SK-N-SH treated with all-trans-retinoic acid at 6 μM for 48 hours (cell line): ENCODE data around the gene ZBTB46.

Experiments used
- ATAC-seq: fragments of 200-7000 bp; cut with Tn5 transposase; 3 replicates; pipeline ENCODE4 v1.9.1; 2020; ENCODE audit warnings: mild to moderate bottlenecking, moderate library complexity
- ARNTL ChIP-seq: fragments of 450-650 bp; formaldehyde crosslinking; IDR thresholded peaks from 2 replicates; pipeline ENCODE4 v1.5.0; 2020; ENCODE audit warnings: low read depth, mild to moderate bottlenecking, moderate library complexity, borderline replicate concordance
- BACH2 ChIP-seq: fragments of 250-450 bp; sonication (Bioruptor Pico); IDR thresholded peaks from 2 replicates; pipeline ENCODE4 v1.9.0; 2021; ENCODE audit warnings: mild to moderate bottlenecking, borderline replicate concordance
- CSDC2 ChIP-seq: fragments of 250-450 bp; sonication (Bioruptor Pico); IDR thresholded peaks from 2 replicates; pipeline ENCODE4 v1.5.0; 2020; ENCODE audit warnings: mild to moderate bottlenecking, moderate library complexity
- ESRRG ChIP-seq: fragments of 250-450 bp; sonication (Bioruptor Pico); IDR thresholded peaks from 2 replicates; pipeline ENCODE4 v1.6.1; 2021; ENCODE audit warnings: mild to moderate bottlenecking
- GLIS3 ChIP-seq: fragments of 250-450 bp; sonication (Bioruptor Pico); IDR thresholded peaks from 2 replicates; pipeline ENCODE4 v1.5.0; 2020; ENCODE audit warnings: mild to moderate bottlenecking, moderate library complexity
- ISL1 ChIP-seq: fragments of 250-450 bp; sonication (Bioruptor Pico); IDR thresholded peaks from 2 replicates; pipeline ENCODE4 v2.1.2; 2022; ENCODE audit warnings: mild to moderate bottlenecking, moderate library complexity
- OSR1 ChIP-seq: fragments of 250-450 bp; sonication (Bioruptor Pico); IDR thresholded peaks from 2 replicates; pipeline ENCODE4 v1.8.0; 2022; ENCODE audit warnings: moderate library complexity, mild to moderate bottlenecking, inconsistent platforms
- PPARA ChIP-seq: fragments of 250-450 bp; sonication (Bioruptor Pico); IDR thresholded peaks from 2 replicates; pipeline ENCODE4 v1.5.0; 2020; ENCODE audit warnings: mild to moderate bottlenecking, borderline replicate concordance
- RARB ChIP-seq: fragments of 250-450 bp; sonication (Bioruptor Pico); IDR thresholded peaks from 2 replicates; pipeline ENCODE4 v1.8.0; 2021; ENCODE audit warnings: mild to moderate bottlenecking, moderate library complexity
- SNAI2 ChIP-seq: fragments of 250-450 bp; sonication (Bioruptor Pico); IDR thresholded peaks from 2 replicates; pipeline ENCODE4 v1.5.0; 2020; ENCODE audit warnings: mild to moderate bottlenecking, moderate library complexity
- TCF4 ChIP-seq: fragments of 250-450 bp; sonication (Bioruptor Pico); IDR thresholded peaks from 2 replicates; pipeline ENCODE4 v1.8.0; 2021; ENCODE audit warnings: mild to moderate bottlenecking, moderate library complexity, borderline replicate concordance
- TOX ChIP-seq: fragments of 250-450 bp; sonication (Bioruptor Pico); IDR thresholded peaks from 2 replicates; pipeline ENCODE4 v1.8.0; 2021; ENCODE audit warnings: mild to moderate bottlenecking, moderate library complexity, borderline replicate concordance
- ZFP3 ChIP-seq: fragments of 250-450 bp; sonication (Bioruptor Pico); IDR thresholded peaks from 2 replicates; pipeline ENCODE4 v1.5.0; 2020; ENCODE audit warnings: mild to moderate bottlenecking, moderate library complexity
- ZFP30 ChIP-seq: fragments of 450-650 bp; formaldehyde crosslinking; IDR thresholded peaks from 2 replicates; pipeline ENCODE4 v1.5.0; 2022; ENCODE audit warnings: mild to moderate bottlenecking, moderate library complexity
- ZNF565 ChIP-seq: fragments of 450-650 bp; formaldehyde crosslinking; conservative IDR thresholded peaks from 2 replicates; pipeline ENCODE4 v1.5.0; 2020; ENCODE audit warnings: low read depth, mild to moderate bottlenecking, moderate library complexity
- ZNF70 ChIP-seq: fragments of 450-650 bp; formaldehyde crosslinking; IDR thresholded peaks from 2 replicates; pipeline ENCODE4 v1.5.0; 2020; ENCODE audit warnings: mild to moderate bottlenecking, moderate library complexity
- ZNF8 ChIP-seq: fragments of 450-650 bp; formaldehyde crosslinking; IDR thresholded peaks from 2 replicates; pipeline ENCODE4 v1.5.0; 2020; ENCODE audit warnings: mild to moderate bottlenecking, moderate library complexity
- TF ChIP-seq, protein P1 (sequence below): fragments of 250-450 bp; sonication (Bioruptor Pico); IDR thresholded peaks from 2 replicates; pipeline ENCODE4 v1.8.0; 2021; ENCODE audit warnings: low read depth, mild to moderate bottlenecking, moderate library complexity, borderline replicate concordance
- TF ChIP-seq, protein P2 (sequence below): fragments of 250-450 bp; sonication (Bioruptor Pico); IDR thresholded peaks from 2 replicates; pipeline ENCODE4 v1.5.0; 2020; ENCODE audit warnings: mild to moderate bottlenecking, moderate library complexity
- TF ChIP-seq, protein P3 (sequence below): fragments of 250-450 bp; sonication (Bioruptor Pico); IDR thresholded peaks from 2 replicates; pipeline ENCODE4 v1.5.1; 2021; ENCODE audit warnings: mild to moderate bottlenecking, moderate library complexity
- TF ChIP-seq, protein P4 (sequence below): fragments of 250-450 bp; sonication (Bioruptor Pico); IDR thresholded peaks from 2 replicates; pipeline ENCODE4 v1.5.1; 2020; ENCODE audit warnings: low read depth, mild to moderate bottlenecking, moderate library complexity

Gene ZBTB46

DNA sequence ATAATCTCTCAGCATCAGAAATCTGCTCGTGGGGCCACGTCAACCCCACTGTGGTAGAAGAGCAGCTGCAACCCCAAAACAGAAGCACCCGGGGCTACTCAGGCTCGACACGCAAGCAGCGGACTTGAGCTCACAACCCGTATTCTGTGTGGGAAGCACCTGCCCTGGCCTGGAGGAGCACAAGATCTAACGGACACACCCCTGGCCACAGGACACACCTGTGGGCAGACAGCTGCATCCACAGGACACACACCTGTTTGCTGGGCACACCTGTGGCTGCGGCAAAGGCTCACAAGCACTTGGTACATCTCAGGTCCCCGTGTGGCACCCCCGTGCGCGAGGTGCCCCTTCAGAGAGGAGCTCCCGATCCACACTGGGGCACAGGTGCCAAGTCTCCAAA, 36.5 kb downstream of the ZBTB46 start:
- ATAC-seq: no peak
- TF ChIP-seq TOX (no peak), OSR1 (CRISPR knock-in tag) (no peak), ZNF70 (no peak), RARB (CRISPR knock-in tag) (no peak), ZNF8 (no peak), ZFP3 (CRISPR knock-in tag) (no peak), SNAI2 (CRISPR knock-in tag) (no peak), ISL1 (CRISPR knock-in tag) (no peak), PPARA (no peak), TCF4 (CRISPR knock-in tag) (no peak), BACH2 (CRISPR knock-in tag) (no peak), ZFP30 (CRISPR knock-in tag) (no peak)
- TF ChIP-seq, protein P1, sequence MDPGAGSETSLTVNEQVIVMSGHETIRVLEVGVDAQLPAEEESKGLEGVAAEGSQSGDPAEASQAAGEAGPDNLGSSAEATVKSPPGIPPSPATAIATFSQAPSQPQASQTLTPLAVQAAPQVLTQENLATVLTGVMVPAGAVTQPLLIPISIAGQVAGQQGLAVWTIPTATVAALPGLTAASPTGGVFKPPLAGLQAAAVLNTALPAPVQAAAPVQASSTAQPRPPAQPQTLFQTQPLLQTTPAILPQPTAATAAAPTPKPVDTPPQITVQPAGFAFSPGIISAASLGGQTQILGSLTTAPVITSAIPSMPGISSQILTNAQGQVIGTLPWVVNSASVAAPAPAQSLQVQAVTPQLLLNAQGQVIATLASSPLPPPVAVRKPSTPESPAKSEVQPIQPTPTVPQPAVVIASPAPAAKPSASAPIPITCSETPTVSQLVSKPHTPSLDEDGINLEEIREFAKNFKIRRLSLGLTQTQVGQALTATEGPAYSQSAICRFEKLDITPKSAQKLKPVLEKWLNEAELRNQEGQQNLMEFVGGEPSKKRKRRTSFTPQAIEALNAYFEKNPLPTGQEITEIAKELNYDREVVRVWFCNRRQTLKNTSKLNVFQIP: no peak
- TF ChIP-seq, protein P2, sequence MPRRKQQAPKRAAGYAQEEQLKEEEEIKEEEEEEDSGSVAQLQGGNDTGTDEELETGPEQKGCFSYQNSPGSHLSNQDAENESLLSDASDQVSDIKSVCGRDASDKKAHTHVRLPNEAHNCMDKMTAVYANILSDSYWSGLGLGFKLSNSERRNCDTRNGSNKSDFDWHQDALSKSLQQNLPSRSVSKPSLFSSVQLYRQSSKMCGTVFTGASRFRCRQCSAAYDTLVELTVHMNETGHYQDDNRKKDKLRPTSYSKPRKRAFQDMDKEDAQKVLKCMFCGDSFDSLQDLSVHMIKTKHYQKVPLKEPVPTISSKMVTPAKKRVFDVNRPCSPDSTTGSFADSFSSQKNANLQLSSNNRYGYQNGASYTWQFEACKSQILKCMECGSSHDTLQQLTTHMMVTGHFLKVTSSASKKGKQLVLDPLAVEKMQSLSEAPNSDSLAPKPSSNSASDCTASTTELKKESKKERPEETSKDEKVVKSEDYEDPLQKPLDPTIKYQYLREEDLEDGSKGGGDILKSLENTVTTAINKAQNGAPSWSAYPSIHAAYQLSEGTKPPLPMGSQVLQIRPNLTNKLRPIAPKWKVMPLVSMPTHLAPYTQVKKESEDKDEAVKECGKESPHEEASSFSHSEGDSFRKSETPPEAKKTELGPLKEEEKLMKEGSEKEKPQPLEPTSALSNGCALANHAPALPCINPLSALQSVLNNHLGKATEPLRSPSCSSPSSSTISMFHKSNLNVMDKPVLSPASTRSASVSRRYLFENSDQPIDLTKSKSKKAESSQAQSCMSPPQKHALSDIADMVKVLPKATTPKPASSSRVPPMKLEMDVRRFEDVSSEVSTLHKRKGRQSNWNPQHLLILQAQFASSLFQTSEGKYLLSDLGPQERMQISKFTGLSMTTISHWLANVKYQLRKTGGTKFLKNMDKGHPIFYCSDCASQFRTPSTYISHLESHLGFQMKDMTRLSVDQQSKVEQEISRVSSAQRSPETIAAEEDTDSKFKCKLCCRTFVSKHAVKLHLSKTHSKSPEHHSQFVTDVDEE (CRISPR knock-in tag): no peak

DNA sequence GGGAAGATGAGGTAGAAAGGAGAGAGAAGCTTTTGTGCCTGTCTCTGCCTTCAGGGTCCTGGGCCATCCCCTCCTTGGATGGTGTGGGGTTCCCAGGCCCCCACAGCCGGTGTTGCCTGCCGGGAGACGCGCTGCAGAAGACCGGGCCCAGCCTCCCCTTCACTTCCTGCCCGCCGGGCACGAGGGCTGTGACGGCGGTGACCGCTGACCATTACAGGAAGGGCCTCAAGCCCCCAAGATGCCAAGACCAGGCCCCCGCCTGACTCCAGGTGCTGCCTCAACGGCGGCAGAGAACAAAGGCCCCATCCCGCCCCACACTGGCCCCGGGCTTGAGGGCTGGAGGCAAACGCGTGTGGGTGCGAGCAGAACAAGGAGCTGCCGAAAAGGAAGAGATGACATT, 38.2 kb downstream of the ZBTB46 start:
- ATAC-seq: no peak
- TF ChIP-seq, protein P2 (CRISPR knock-in tag): no peak
- TF ChIP-seq TCF4 (CRISPR knock-in tag) (no peak), SNAI2 (CRISPR knock-in tag) (no peak), OSR1 (CRISPR knock-in tag) (no peak), TOX (no peak), ARNTL (CRISPR knock-in tag) (no peak), GLIS3 (CRISPR knock-in tag) (no peak), ZFP3 (CRISPR knock-in tag) (no peak), ZNF8 (no peak), ESRRG (CRISPR knock-in tag) (no peak), PPARA (no peak), ZFP30 (CRISPR knock-in tag) (no peak), RARB (CRISPR knock-in tag) (no peak), ZNF565 (CRISPR knock-in tag) (no peak), CSDC2 (no peak)
- TF ChIP-seq, protein P3, sequence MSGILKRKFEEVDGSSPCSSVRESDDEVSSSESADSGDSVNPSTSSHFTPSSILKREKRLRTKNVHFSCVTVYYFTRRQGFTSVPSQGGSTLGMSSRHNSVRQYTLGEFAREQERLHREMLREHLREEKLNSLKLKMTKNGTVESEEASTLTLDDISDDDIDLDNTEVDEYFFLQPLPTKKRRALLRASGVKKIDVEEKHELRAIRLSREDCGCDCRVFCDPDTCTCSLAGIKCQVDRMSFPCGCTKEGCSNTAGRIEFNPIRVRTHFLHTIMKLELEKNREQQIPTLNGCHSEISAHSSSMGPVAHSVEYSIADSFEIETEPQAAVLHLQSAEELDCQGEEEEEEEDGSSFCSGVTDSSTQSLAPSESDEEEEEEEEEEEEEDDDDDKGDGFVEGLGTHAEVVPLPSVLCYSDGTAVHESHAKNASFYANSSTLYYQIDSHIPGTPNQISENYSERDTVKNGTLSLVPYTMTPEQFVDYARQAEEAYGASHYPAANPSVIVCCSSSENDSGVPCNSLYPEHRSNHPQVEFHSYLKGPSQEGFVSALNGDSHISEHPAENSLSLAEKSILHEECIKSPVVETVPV (CRISPR knock-in tag): no peak
- TF ChIP-seq, protein P4, sequence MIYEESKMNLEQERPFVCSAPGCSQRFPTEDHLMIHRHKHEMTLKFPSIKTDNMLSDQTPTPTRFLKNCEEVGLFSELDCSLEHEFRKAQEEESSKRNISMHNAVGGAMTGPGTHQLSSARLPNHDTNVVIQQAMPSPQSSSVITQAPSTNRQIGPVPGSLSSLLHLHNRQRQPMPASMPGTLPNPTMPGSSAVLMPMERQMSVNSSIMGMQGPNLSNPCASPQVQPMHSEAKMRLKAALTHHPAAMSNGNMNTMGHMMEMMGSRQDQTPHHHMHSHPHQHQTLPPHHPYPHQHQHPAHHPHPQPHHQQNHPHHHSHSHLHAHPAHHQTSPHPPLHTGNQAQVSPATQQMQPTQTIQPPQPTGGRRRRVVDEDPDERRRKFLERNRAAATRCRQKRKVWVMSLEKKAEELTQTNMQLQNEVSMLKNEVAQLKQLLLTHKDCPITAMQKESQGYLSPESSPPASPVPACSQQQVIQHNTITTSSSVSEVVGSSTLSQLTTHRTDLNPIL: no peak
- TF ChIP-seq, protein P1: no peak
